Stimulated activated naive CD8-positive, alpha-beta T cell treated with anti-CD3 and anti-CD28 coated beads, Interleukin-15, Interleukin-2, amounts not matched to agents 100 ng/mL and 50 ng/mL, for 24 hours (primary cell): Measurements from ENCODE around the gene PBRM1.

ENCODE experiments used
- H3K27ac Mint-ChIP-seq: one replicate; pipeline ENCODE4 v1.8.0; 2021; ENCODE audit warnings: mild to moderate bottlenecking, mixed read lengths
- H3K27me3 Mint-ChIP-seq: one replicate; pipeline ENCODE4 v1.8.0; 2021; ENCODE audit warnings: mixed read lengths
- H3K36me3 Mint-ChIP-seq: one replicate; pipeline ENCODE4 v1.8.0; 2021; ENCODE audit warnings: low read depth, mixed read lengths
- H3K4me1 Mint-ChIP-seq: one replicate; pipeline ENCODE4 v1.8.0; 2021; ENCODE audit warnings: low read depth, mixed read lengths
- H3K4me3 Mint-ChIP-seq: one replicate; pipeline ENCODE4 v1.8.0; 2021; ENCODE audit warnings: mild to moderate bottlenecking, mixed read lengths
- H3K9me3 Mint-ChIP-seq: one replicate; pipeline ENCODE4 v1.8.0; 2021; ENCODE audit warnings: mixed read lengths

PBRM1 gene

GRCh38 chr3:52502001-52502400, 183.7 kb downstream of the PBRM1 start:
- Mint-ChIP-seq H3K36me3 (no peaks in the 10 kb centered on the region), H3K9me3 (no peaks in the 10 kb centered on the region), H3K27me3 (no peaks in the 10 kb centered on the region), H3K4me3 (no peak overlapping the region), H3K27ac (no peak overlapping the region), H3K4me1 (peaks cover 9% of the 10 kb centered on the region)

GRCh38 chr3:52501046-52501445, 184.7 kb downstream of the PBRM1 start:
- H3K4me3 Mint-ChIP-seq: no peak overlapping the region
- no peak overlapping the region for H3K27ac Mint-ChIP-seq
- no peaks in the 10 kb centered on the region for H3K9me3 Mint-ChIP-seq
- H3K4me1 Mint-ChIP-seq: peaks cover 9% of the 10 kb centered on the region
- no peaks in the 10 kb centered on the region for H3K27me3 Mint-ChIP-seq
- H3K36me3 Mint-ChIP-seq: no peaks in the 10 kb centered on the region

- H3K36me3 Mint-ChIP-seq: no peaks in the 10 kb centered on the region
- peaks cover 9% of the 10 kb centered on the region for H3K4me1 Mint-ChIP-seq
- no peak overlapping the region for H3K27ac Mint-ChIP-seq
- no peaks in the 10 kb centered on the region for H3K27me3 Mint-ChIP-seq
- no peaks in the 10 kb centered on the region for H3K9me3 Mint-ChIP-seq
- no peak overlapping the region for H3K4me3 Mint-ChIP-seq
These were observed 187.3 kb downstream of the PBRM1 start for GRCh38 chr3:52498137-52499054.

- H3K27ac Mint-ChIP-seq: no peak overlapping the region
- peaks cover 9% of the 10 kb centered on the region for H3K4me1 Mint-ChIP-seq
- H3K36me3 Mint-ChIP-seq: peaks cover 11% of the 10 kb centered on the region
- H3K4me3 Mint-ChIP-seq: no peak overlapping the region
- H3K27me3 Mint-ChIP-seq: no peaks in the 10 kb centered on the region
- no peaks in the 10 kb centered on the region for H3K9me3 Mint-ChIP-seq
These were observed 189.7 kb downstream of the PBRM1 start for GRCh38 chr3:52495777-52496602.
